Measurements from ENCODE around the gene CCL13. TPM values are rescaled to one million over a fixed set of nuclear protein-coding genes. Genes with fewer than 3 reads are reported as not detected.

Gene CCL13
- total RNA-seq, 4 donors from 2014 or later: 1.9 to 79.2 (median 2.9) TPM; not detected in 1

DNA sequence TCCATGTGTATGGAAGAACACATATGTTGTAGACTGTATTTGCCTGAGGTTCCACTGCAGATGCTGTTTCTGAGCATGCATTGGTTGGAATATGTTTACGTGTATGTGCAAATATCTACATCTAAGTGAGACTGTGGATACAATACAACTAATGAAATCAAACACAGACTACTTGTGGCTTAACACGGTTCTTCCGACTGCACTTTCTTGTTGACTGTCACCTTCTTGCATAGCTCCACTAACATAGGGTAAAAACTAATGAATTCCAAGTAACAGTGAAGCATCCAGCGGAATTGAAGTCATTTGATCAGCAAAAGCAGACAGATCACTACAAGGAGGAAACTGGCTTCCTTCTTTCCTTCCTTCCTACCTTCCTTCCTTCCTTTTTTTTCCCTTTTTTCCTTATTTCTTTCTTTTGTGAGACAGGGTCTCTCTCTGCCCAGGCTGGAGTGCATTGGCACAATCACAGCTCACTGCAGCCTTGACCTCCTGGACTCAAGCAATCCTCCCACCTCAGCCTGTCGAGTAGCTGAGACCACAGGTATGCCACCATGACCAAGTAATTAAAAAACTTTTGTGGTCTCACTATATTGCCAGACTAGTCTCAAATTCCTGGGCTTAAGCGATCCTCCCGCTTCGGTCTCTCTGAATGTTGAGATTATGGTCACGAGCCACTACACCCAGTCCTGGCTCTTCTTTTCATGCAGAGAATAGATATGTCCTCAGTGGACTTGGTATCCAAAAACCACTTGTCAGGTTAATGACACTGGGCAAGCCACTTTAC is 28.7 kb downstream of the CCL13 start:
- no peak for DNase-seq
- Histone ChIP-seq H3K27ac (no peak overlapping the region), H3K9me3 (no peaks in the 10 kb centered on the region), H3K4me3 (no peak overlapping the region), H3K27me3 (no peaks in the 10 kb centered on the region), H3K36me3 (no peaks in the 10 kb centered on the region), H3K4me1 (no peaks in the 10 kb centered on the region)
- TF ChIP-seq, protein P1, sequence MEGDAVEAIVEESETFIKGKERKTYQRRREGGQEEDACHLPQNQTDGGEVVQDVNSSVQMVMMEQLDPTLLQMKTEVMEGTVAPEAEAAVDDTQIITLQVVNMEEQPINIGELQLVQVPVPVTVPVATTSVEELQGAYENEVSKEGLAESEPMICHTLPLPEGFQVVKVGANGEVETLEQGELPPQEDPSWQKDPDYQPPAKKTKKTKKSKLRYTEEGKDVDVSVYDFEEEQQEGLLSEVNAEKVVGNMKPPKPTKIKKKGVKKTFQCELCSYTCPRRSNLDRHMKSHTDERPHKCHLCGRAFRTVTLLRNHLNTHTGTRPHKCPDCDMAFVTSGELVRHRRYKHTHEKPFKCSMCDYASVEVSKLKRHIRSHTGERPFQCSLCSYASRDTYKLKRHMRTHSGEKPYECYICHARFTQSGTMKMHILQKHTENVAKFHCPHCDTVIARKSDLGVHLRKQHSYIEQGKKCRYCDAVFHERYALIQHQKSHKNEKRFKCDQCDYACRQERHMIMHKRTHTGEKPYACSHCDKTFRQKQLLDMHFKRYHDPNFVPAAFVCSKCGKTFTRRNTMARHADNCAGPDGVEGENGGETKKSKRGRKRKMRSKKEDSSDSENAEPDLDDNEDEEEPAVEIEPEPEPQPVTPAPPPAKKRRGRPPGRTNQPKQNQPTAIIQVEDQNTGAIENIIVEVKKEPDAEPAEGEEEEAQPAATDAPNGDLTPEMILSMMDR (IDR thresholded peaks at IDR 0.05): no peak
- no peak for TF ChIP-seq POLR2A (IDR thresholded peaks at IDR 0.05)

DNA sequence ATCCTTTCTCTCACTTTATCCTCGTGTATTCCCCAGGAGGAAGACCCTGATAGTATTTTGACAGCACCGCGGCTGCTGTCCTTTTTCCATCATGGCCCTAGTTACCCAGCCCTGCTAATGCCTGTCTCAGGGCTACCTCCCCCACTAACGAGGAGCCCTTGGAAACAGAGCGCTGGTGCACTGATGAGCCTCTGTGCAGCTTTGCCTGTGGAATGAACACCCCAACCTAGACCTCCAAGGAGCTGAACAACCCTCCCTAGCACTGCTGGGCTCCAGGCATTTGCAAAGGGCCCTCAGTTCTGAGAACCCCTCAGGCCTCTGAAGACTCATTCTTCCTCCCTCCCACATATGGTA is 30.0 kb downstream of the CCL13 start:
- H3K27me3 ChIP-seq: no peaks in the 10 kb centered on the region
- H3K4me3 ChIP-seq: no peak overlapping the region
- no peak for DNase-seq
- no peak overlapping the region for H3K27ac ChIP-seq
- no peaks in the 10 kb centered on the region for H3K9me3 ChIP-seq
- TF ChIP-seq, protein P1 (IDR thresholded peaks at IDR 0.05): no peak
- no peak for TF ChIP-seq POLR2A (IDR thresholded peaks at IDR 0.05)
- no peaks in the 10 kb centered on the region for H3K36me3 ChIP-seq
- H3K4me1 ChIP-seq: no peaks in the 10 kb centered on the region

DNA sequence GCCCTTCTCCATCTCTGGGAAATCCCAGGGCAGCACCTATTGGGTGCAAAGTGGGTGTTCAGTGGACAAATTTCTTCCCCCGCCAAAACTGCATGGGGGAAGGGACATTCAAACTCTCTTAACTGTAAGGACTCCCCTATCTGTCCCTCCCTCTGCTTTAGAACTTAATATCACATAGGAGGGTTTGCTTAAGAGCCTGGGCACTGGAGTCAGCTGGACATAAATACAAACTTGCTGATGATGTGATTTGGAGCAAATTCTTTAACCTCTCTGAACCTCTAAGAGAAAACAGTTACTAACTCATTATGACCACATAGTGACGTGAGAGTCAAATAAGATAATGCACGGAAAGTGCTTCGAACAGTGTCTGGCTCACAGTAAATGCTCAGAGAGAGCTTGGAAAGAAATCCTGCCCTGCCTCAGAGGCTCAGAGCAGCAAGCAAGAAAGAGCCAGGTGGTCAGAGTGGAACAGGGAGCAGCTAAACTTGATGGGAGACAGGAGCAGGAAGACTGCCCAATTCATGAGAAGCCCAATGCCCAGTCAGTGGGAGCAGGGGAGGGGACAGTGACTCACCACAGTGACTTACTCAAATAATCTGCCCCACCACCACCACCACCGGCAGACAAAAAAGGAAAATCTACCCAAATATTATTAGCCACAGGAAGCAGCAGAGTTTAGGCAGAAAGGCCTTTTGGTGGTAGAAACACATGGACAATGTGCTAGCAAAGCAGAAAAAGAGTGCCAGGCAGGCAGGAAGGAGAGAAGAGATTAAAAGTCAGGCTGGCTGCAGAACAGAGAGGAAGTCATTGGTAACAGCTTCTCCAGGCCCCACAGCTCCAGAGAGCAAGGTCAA is 30.6 kb downstream of the CCL13 start:
- Histone ChIP-seq H3K4me3 (no peak overlapping the region), H3K9me3 (no peaks in the 10 kb centered on the region), H3K4me1 (no peaks in the 10 kb centered on the region), H3K27me3 (no peaks in the 10 kb centered on the region), H3K27ac (no peak overlapping the region), H3K36me3 (no peaks in the 10 kb centered on the region)
- DNase-seq: no peak
- no peak for TF ChIP-seq POLR2A (IDR thresholded peaks at IDR 0.05)
- TF ChIP-seq, protein P1 (IDR thresholded peaks at IDR 0.05): no peak

DNA sequence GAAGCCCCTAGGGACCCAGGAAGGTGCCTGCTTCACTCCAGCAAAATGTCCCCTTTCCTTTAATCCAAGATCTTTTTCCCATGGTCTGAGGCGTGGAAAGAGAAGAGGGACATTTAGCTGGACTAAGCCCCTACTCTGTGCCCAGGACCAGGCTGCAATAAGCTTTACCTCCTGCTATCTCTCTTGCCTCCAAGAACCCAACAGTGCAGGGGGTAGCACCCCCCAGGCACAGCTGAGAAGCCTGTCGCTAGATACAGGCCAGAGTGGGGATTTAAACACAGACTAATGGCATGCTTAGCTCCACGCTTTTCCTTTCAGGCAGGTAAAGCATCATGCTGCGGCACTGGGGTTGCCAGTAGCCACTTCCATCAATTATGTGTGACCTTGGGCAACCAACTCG is 31.3 kb downstream of the CCL13 start:
- H3K9me3 ChIP-seq: no peaks in the 10 kb centered on the region
- no peaks in the 10 kb centered on the region for H3K4me1 ChIP-seq
- H3K27ac ChIP-seq: no peak overlapping the region
- H3K27me3 ChIP-seq: no peaks in the 10 kb centered on the region
- no peaks in the 10 kb centered on the region for H3K36me3 ChIP-seq
- no peak for TF ChIP-seq POLR2A (IDR thresholded peaks at IDR 0.05)
- TF ChIP-seq, protein P1 (IDR thresholded peaks at IDR 0.05): no peak
- DNase-seq: no peak
- H3K4me3 ChIP-seq: no peak overlapping the region

DNA sequence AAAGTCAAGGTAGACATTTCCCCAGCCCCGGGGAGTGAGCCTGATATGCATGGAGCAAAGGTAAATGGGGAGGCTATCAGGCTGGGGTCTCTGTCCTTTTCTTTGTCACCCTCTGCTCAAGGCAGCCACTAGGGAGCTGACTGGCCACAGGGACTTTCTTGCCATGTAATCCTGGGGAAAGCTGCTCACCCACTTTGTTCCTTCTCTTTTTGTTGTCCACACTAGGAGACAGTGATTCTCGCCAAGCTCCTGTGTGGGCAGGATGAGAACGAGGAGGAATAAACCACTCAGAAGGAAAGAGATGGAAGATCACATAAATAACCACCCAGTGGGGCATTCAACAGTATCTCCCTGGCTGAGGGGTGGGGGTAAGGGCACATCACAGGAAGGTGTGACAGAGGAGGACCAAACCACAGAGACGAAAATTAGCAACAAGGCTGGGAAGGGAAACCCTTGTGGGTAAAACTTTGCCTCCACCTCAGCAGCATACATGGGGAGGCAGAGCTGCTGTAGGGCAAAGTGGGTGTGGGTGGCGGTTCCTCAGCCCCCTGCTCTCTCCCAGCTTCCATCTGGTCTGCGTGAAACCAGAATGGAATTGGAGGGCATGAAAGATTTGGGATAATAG is 33.0 kb downstream of the CCL13 start:
- TF ChIP-seq, protein P1 (IDR thresholded peaks at IDR 0.05): no peak
- no peak for TF ChIP-seq POLR2A (IDR thresholded peaks at IDR 0.05)
- H3K4me3 ChIP-seq: no peak overlapping the region
- H3K27ac ChIP-seq: no peak overlapping the region
- no peaks in the 10 kb centered on the region for H3K4me1 ChIP-seq
- no peaks in the 10 kb centered on the region for H3K9me3 ChIP-seq
- no peaks in the 10 kb centered on the region for H3K36me3 ChIP-seq
- no peak for DNase-seq
- H3K27me3 ChIP-seq: no peaks in the 10 kb centered on the region
